SK-N-SH (cell line): ENCODE data around the gene DNAJC25. TPM values are rescaled to one million over a fixed set of nuclear protein-coding genes. Genes with fewer than 3 reads are reported as not detected.

Source experiments
- CTCF ChIA-PET: fragments of 300-600, 350-600 bp; formaldehyde crosslinking; extraction: SDS; loops from one replicate; lab custom pipeline; 2021; lab: Yijun Ruan, JAX
- POLR2A ChIA-PET: fragments of 350-600 bp; sonication (Branson Sonifier 250); formaldehyde crosslinking; extraction: SDS; loops from one replicate; lab custom pipeline; 2020; ENCODE audit warnings: antibody characterized with exemption, inconsistent platforms; lab: Yijun Ruan, JAX
- DNase-seq: peaks from one replicate; pipeline ENCODE4 v3.0.0; 2012
- H2AFZ ChIP-seq: fragments of 200-600 bp; sonication (generic); 2 replicates; pipeline ENCODE4 v1.8.1; 2016; ENCODE audit warnings: antibody characterized with exemption, mild to moderate bottlenecking, low read depth
- H3F3A ChIP-seq: fragments of 200-600 bp; sonication (generic); replicated peaks from 2 replicates; pipeline ENCODE3; 2016; ENCODE audit warnings: antibody characterized with exemption, mild to moderate bottlenecking; ENCODE audit not compliant: insufficient read depth
- H3K27ac ChIP-seq, 2 experiments: fragments of 200-500 bp in 1 of 2; fragments of 200-600 bp in 1 of 2; sonication (Bioruptor generic) in 1 of 2; sonication (generic), shearing (Covaris generic) in 1 of 2; 2 replicates each; pipeline versions ENCODE4 v1.5.1 to v1.6.1; 2014 to 2016; ENCODE audit warnings: low read depth in 2 of 2, inconsistent platforms in 1 of 2, low read length in 1 of 2, mild to moderate bottlenecking in 1 of 2, mixed read lengths in 1 of 2
- H3K27me3 ChIP-seq: fragments of 200-600 bp; sonication (generic), shearing (Covaris generic); 2 replicates; pipeline ENCODE4 v1.6.1; 2016; ENCODE audit warnings: mixed run types; ENCODE audit not compliant: insufficient read depth
- H3K36me3 ChIP-seq, 2 experiments: fragments of 200-500 bp in 1 of 2; fragments of 200-600 bp in 1 of 2; sonication (Bioruptor generic) in 1 of 2; sonication (generic) in 1 of 2; replicated peaks in 1 of 2; 2 replicates each; pipeline versions ENCODE3 to v1.5.1; 2014 to 2016; ENCODE audit warnings: low read length in 1 of 2, mild to moderate bottlenecking in 1 of 2; ENCODE audit not compliant: insufficient read depth in 2 of 2, control insufficient read depth in 1 of 2
- H3K4me1 ChIP-seq, 2 experiments: fragments of 200-500 bp in 1 of 2; fragments of 200-600 bp in 1 of 2; sonication (Bioruptor generic) in 1 of 2; sonication (generic), shearing (Covaris generic) in 1 of 2; 2 replicates each; pipeline versions ENCODE4 v1.5.1 to v1.6.1; 2014 to 2016; ENCODE audit warnings: low read depth in 1 of 2, low read length in 1 of 2, mixed run types in 1 of 2; ENCODE audit not compliant: insufficient read depth in 2 of 2, control insufficient read depth in 1 of 2
- H3K4me2 ChIP-seq: fragments of 200-600 bp; sonication (generic), shearing (Covaris generic); 2 replicates; pipeline ENCODE4 v1.6.1; 2017; ENCODE audit warnings: mixed run types
- H3K4me3 ChIP-seq, 2 experiments: fragments of 200-500 bp in 1 of 2; fragments of 200-600 bp in 1 of 2; sonication (Bioruptor generic) in 1 of 2; sonication (generic), shearing (Covaris generic) in 1 of 2; 2 replicates each; pipeline versions ENCODE4 v1.5.1 to v1.8.1; 2014 to 2016; ENCODE audit warnings: low read depth in 2 of 2, inconsistent platforms in 1 of 2, low read length in 1 of 2, mild to moderate bottlenecking in 1 of 2, mixed read lengths in 1 of 2, moderate library complexity in 1 of 2
- H3K79me2 ChIP-seq: fragments of 200-600 bp; sonication (generic); 2 replicates; pipeline ENCODE4 v1.8.1; 2017; ENCODE audit warnings: mild to moderate bottlenecking; ENCODE audit not compliant: insufficient read depth
- H3K9ac ChIP-seq: fragments of 200-600 bp; sonication (generic); 2 replicates; pipeline ENCODE4 v1.6.1; 2017; ENCODE audit warnings: mixed run types
- H3K9me2 ChIP-seq: fragments of 200-600 bp; sonication (generic); 2 replicates; pipeline ENCODE4 v1.6.1; 2017; ENCODE audit warnings: mixed run types
- H3K9me3 ChIP-seq: fragments of 200-600 bp; sonication (generic); 2 replicates; pipeline ENCODE4 v1.6.1; 2017; ENCODE audit warnings: mixed run types, mild to moderate bottlenecking, moderate library complexity
- H4K20me1 ChIP-seq: fragments of 200-600 bp; sonication (generic); 2 replicates; pipeline ENCODE4 v1.6.1; 2017; ENCODE audit warnings: mild to moderate bottlenecking, mixed run types; ENCODE audit not compliant: insufficient read depth
- CHD2 ChIP-seq: fragments of 150-350 bp; IDR thresholded peaks from 2 replicates; pipeline ENCODE4 v1.6.1; 2018; ENCODE audit warnings: low read length; ENCODE audit not compliant: partially characterized antibody
- EP300 ChIP-seq, 2 experiments: IDR thresholded peaks; 2 replicates each; pipeline versions ENCODE4 v1.4.0 to v1.6.1; 2012; ENCODE audit warnings: borderline replicate concordance in 1 of 2, low read depth in 1 of 2, low read length in 1 of 2
- FOSL2 ChIP-seq: IDR thresholded peaks from 2 replicates; pipeline ENCODE4 v1.4.0; 2012; ENCODE audit warnings: low read depth, mild to moderate bottlenecking, moderate library complexity, borderline replicate concordance
- FOXJ3 ChIP-seq: sonication (generic); formaldehyde crosslinking; IDR thresholded peaks from 2 replicates; pipeline ENCODE4 v1.5.1; 2020; ENCODE audit warnings: mild to moderate bottlenecking, missing genetic modification reagents
- FOXM1 ChIP-seq: IDR thresholded peaks from 2 replicates; pipeline ENCODE4 v1.4.0; 2012; ENCODE audit warnings: low read depth, mild to moderate bottlenecking
- GABPA ChIP-seq: IDR thresholded peaks from 2 replicates; pipeline ENCODE4 v1.4.0; 2012; ENCODE audit warnings: low read depth, mild to moderate bottlenecking
- GATA2 ChIP-seq: sonication (generic); formaldehyde crosslinking; IDR thresholded peaks from 2 replicates; pipeline ENCODE4 v1.5.0; 2020; ENCODE audit warnings: mild to moderate bottlenecking, missing genetic modification reagents
- JUND ChIP-seq: IDR thresholded peaks from 2 replicates; pipeline ENCODE4 v1.4.0; 2012
- MXI1 ChIP-seq: IDR thresholded peaks from 2 replicates; pipeline ENCODE4 v1.6.1; 2012; ENCODE audit warnings: mild to moderate bottlenecking, low read depth, low read length, improper control_type of control experiment
- NFIC ChIP-seq: IDR thresholded peaks from 2 replicates; pipeline ENCODE4 v1.4.0; 2012; ENCODE audit warnings: borderline replicate concordance
- POLR2AphosphoS5 ChIP-seq: IDR thresholded peaks from 2 replicates; pipeline ENCODE4 v1.6.1; 2012; ENCODE audit warnings: low read depth, low read length
- RCOR1 ChIP-seq: fragments of 150-350 bp; IDR thresholded peaks from 2 replicates; pipeline ENCODE4 v1.6.1; 2017; ENCODE audit warnings: antibody characterized with exemption, low read length
- REST ChIP-seq: IDR thresholded peaks from 2 replicates; pipeline ENCODE4 v1.6.1; 2012; ENCODE audit warnings: mild to moderate bottlenecking, low read depth, low read length, moderate library complexity
- RFX5 ChIP-seq: IDR thresholded peaks from 2 replicates; pipeline ENCODE4 v1.6.1; 2012; ENCODE audit warnings: mild to moderate bottlenecking, improper control_type of control experiment, low read length
- SIN3A ChIP-seq: IDR thresholded peaks from 2 replicates; pipeline ENCODE4 v1.6.1; 2012; ENCODE audit warnings: low read depth, mild to moderate bottlenecking, low read length, moderate library complexity, borderline replicate concordance
- TAF1 ChIP-seq: IDR thresholded peaks from 2 replicates; pipeline ENCODE4 v1.6.1; 2012; ENCODE audit warnings: low read depth, mild to moderate bottlenecking, low read length, moderate library complexity, borderline replicate concordance
- USF1 ChIP-seq: IDR thresholded peaks from 2 replicates; pipeline ENCODE4 v1.4.0; 2012; ENCODE audit warnings: low read depth, borderline replicate concordance
- WGBS: methylation state at CpG from one replicate; pipeline ENCODE4 v1.1.6; 2017; ENCODE audit warnings: low lambda C conversion rate; 5-methylcytosine and 5-hydroxymethylcytosine counted together
- polyA plus RNA-seq, 3 experiments: library from polyadenylated mRNA; depleted of rRNA; stranded (reverse); fragments of >200 nt; gene quantifications; 2 replicates each; pipeline ENCODE4 v1.2.3, GENCODE V29; 2012
- TF ChIP-seq, protein P1 (sequence below): IDR thresholded peaks from 2 replicates; pipeline ENCODE4 v1.4.0; 2012; ENCODE audit warnings: low read depth
- TF ChIP-seq, protein P2 (sequence below): fragments of 150-350 bp; IDR thresholded peaks from 2 replicates; pipeline ENCODE4 v1.6.1; 2017; ENCODE audit warnings: antibody characterized with exemption, low read length, low read depth, borderline replicate concordance

The DNAJC25 gene
- polyA plus RNA-seq, 1 of the 3 experiments (the other 2 are of a cell fraction): 3.3 TPM

DNA sequence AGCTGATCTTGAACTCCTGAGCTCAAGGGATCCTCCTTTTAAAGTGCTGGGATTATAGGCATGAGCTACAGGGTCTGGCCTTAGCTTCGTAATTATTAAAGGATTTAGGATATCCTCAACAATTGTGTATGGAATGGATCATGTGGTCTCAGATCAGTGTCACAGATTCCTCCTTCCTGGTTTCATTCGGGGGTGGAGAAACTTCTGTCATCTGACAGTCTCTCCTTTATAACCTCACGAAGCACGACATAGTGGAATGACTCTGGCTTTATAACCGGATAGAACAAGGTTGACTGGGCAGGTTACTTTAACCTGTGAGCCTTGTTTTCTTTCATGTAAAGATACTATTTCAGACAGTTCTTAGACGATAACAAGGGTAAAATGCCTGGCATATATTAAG, 25.9 kb downstream of the DNAJC25 start:
- DNase-seq: no peak
- Histone ChIP-seq H3K9me3 (no peaks in the 10 kb centered on the region), H3K9ac (no peak overlapping the region), H3K36me3 (peaks cover 20 to 24% of the 10 kb centered on the region in 2 experiments), H3K9me2 (no peaks in the 10 kb centered on the region), H3K79me2 (peaks cover under 1% of the 10 kb centered on the region; the same call in 1 of the 2 replicates), H3K27ac (no peak overlapping the region), H3K4me2 (no peak overlapping the region), H3F3A (peaks cover 9% of the 10 kb centered on the region), H3K27me3 (no peaks in the 10 kb centered on the region), H3K4me1 (no peaks in the 10 kb centered on the region), H4K20me1 (no peaks in the 10 kb centered on the region), H2AFZ (no peak overlapping the region), H3K4me3 (no peak overlapping the region)
- WGBS: 90% methylated on average over 6 of the region's 6 CpGs
- CTCF ChIA-PET: no interaction called here
- POLR2A ChIA-PET: no interaction called here
- TF ChIP-seq EP300 (IDR thresholded peaks at IDR 0.05; ENCODE audit: borderline replicate concordance in 1 of 2, low read depth in 1 of 2, low read length in 1 of 2) (no peak), FOSL2 (no peak), MXI1 (no peak), USF1 (no peak), SIN3A (no peak), GATA2 (CRISPR knock-in tag) (no peak), POLR2AphosphoS5 (no peak), RFX5 (no peak), RCOR1 (no peak), FOXJ3 (CRISPR knock-in tag) (no peak), CHD2 (no peak), GABPA (no peak), JUND (no peak), TAF1 (no peak), FOXM1 (no peak), REST (no peak), NFIC (no peak)
- TF ChIP-seq, protein P1, sequence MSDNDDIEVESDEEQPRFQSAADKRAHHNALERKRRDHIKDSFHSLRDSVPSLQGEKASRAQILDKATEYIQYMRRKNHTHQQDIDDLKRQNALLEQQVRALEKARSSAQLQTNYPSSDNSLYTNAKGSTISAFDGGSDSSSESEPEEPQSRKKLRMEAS: no peak
- TF ChIP-seq, protein P2, sequence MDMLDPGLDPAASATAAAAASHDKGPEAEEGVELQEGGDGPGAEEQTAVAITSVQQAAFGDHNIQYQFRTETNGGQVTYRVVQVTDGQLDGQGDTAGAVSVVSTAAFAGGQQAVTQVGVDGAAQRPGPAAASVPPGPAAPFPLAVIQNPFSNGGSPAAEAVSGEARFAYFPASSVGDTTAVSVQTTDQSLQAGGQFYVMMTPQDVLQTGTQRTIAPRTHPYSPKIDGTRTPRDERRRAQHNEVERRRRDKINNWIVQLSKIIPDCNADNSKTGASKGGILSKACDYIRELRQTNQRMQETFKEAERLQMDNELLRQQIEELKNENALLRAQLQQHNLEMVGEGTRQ: no peak
